Activated CD8-positive, alpha-beta memory T cell treated with anti-CD3 and anti-CD28 coated beads for 1 hour (primary cell): ENCODE measurements around the gene AACS.
"Not testable (repeated sequence)": the region's sequence is repeated elsewhere in the genome, so short reads cannot be mapped to it uniquely, and the experiment has no call there.

ENCODE experiments used
- DNase-seq, 2 donors: peaks; one replicate each; pipeline ENCODE4 v3.0.0-alpha.2; 2020; ENCODE audit warnings: low read depth in 1 of 2; ENCODE audit errors: extremely low read depth in 1 of 2

AACS gene

GRCh38 chr12:125120566-125120965 is 55.3 kb downstream of the AACS start:
- DNase-seq: no peak

GRCh38 chr12:125121106-125121505 is 55.9 kb downstream of the AACS start:
- no peak for DNase-seq

- no peak for DNase-seq
These were observed 57.4 kb downstream of the AACS start for GRCh38 chr12:125122668-125123067.

GRCh38 chr12:125124320-125124966 is 59.2 kb downstream of the AACS start:
- no peak for DNase-seq

- no peak for DNase-seq
These were observed 60.0 kb downstream of the AACS start for GRCh38 chr12:125125271-125125670.

GRCh38 chr12:125128439-125129178 is 63.4 kb downstream of the AACS start:
- no peak for DNase-seq

- no peak for DNase-seq
These were observed 63.9 kb downstream of the AACS start for GRCh38 chr12:125129179-125129571.

- DNase-seq: no peak
These were observed 64.5 kb downstream of the AACS start for GRCh38 chr12:125129591-125130255.

GRCh38 chr12:125131958-125132357 is 66.7 kb downstream of the AACS start:
- no peak for DNase-seq

GRCh38 chr12:125132698-125133400 is 67.6 kb downstream of the AACS start:
- no peak for DNase-seq

GRCh38 chr12:125133616-125134015 is 68.4 kb downstream of the AACS start:
- no peak for DNase-seq

- DNase-seq: no peak
These were observed 69.3 kb downstream of the AACS start for GRCh38 chr12:125134576-125134975.

GRCh38 chr12:125135906-125136305 is 70.7 kb downstream of the AACS start:
- DNase-seq: no peak

GRCh38 chr12:125136702-125137101 is 71.5 kb downstream of the AACS start:
- no peak for DNase-seq

GRCh38 chr12:125137766-125138344 is 72.6 kb downstream of the AACS start:
- DNase-seq: no peak

GRCh38 chr12:125140279-125141209 is 75.3 kb downstream of the AACS start:
- no peak for DNase-seq

GRCh38 chr12:125141210-125141573 is 76.0 kb downstream of the AACS start:
- DNase-seq: not testable (repeated sequence)

GRCh38 chr12:125142601-125143000 is 77.4 kb downstream of the AACS start:
- DNase-seq: no peak

- no peak for DNase-seq
These were observed 78.3 kb downstream of the AACS start for GRCh38 chr12:125143491-125143890.

GRCh38 chr12:125145196-125145595 is 80.0 kb downstream of the AACS start:
- DNase-seq: no peak
